HepG2 (cell line): ENCODE results near the gene PPFIA3. TPM values are rescaled to one million over a fixed set of nuclear protein-coding genes. Genes with fewer than 3 reads are reported as not detected.
"Not testable (repeated sequence)": the region's sequence is repeated elsewhere in the genome, so short reads cannot be mapped to it uniquely, and the experiment has no call there.

Source experiments
- ATAC-seq: fragments of 200-7000 bp; cut with Tn5 transposase; 3 replicates; pipeline ENCODE4 v1.9.1; 2020; ENCODE audit warnings: mild to moderate bottlenecking, moderate library complexity
- BruUV-seq: library from RNA; stranded (reverse); fragments of 400-500 nt; replicated peaks from 2 replicates; lab custom pipeline; 2021; lab: Mats Ljungman, UMichigan
- CTCF ChIA-PET: fragments of 300-600 bp; formaldehyde crosslinking; extraction: SDS; loops from one replicate; lab custom pipeline; 2021; ENCODE audit warnings: low total read pairs, inconsistent platforms, low intra/inter-chr PET ratio; lab: Yijun Ruan, JAX
- POLR2A ChIA-PET: fragments of 350-600 bp; sonication (Branson Sonifier 250); formaldehyde crosslinking; loops from one replicate; lab custom pipeline; 2020; ENCODE audit warnings: antibody characterized with exemption, inconsistent platforms; lab: Yijun Ruan, JAX
- DNase-seq: peaks from one replicate; pipeline ENCODE4 v3.0.0-alpha.2; 2015; ENCODE audit warnings: low spot score
- FAIRE-seq: peaks from 3 replicates; lab custom pipeline; 2011; peaks lifted over from hg19 to GRCh38; lab: Jason Lieb, UNC
- H2AFZ ChIP-seq: one replicate; pipeline ENCODE4 v1.6.1; 2011; ENCODE audit warnings: low read length, inconsistent platforms
- H3K27ac ChIP-seq: fragments of 300-600 bp; 3 replicates; pipeline ENCODE4 v1.8.0; 2011; ENCODE audit warnings: mixed run types, mild to moderate bottlenecking, mixed read lengths, low read length, inconsistent platforms; ENCODE audit not compliant: insufficient read depth; ENCODE audit errors: extremely low read length
- H3K27me3 ChIP-seq, 2 experiments: fragments of 200-600 bp in 1 of 2; 2 replicates in 1 of 2; 3 replicates in 1 of 2; pipeline versions ENCODE4 v1.6.0 to v1.8.0; 2011; ENCODE audit warnings: low read length in 2 of 2, mild to moderate bottlenecking in 2 of 2, moderate library complexity in 2 of 2, inconsistent platforms in 1 of 2; ENCODE audit not compliant: insufficient read depth in 2 of 2, control insufficient read depth in 1 of 2
- H3K36me3 ChIP-seq, 2 experiments: fragments of 200-600 bp in 1 of 2; replicated peaks in 1 of 2; 2 replicates in 1 of 2; 3 replicates in 1 of 2; pipeline versions ENCODE4 v1.5.1 to v1.8.0; 2011; ENCODE audit warnings: low read length in 2 of 2, inconsistent platforms in 1 of 2; ENCODE audit not compliant: insufficient read depth in 2 of 2, control insufficient read depth in 1 of 2
- H3K4me1 ChIP-seq: 2 replicates; pipeline ENCODE4 v1.5.1; 2012; ENCODE audit warnings: low read length, inconsistent platforms; ENCODE audit not compliant: insufficient read depth
- H3K4me2 ChIP-seq: 2 replicates; pipeline ENCODE4 v1.6.0; 2011; ENCODE audit warnings: low read depth, low read length, inconsistent platforms
- H3K4me3 ChIP-seq, 3 experiments: fragments of 200-600 bp in 1 of 3; sonication (generic), shearing (Covaris generic) in 1 of 3; replicated peaks in 1 of 3; 2 replicates each; pipeline ENCODE4 v1.5.1; 2011 to 2016; ENCODE audit warnings: low read length in 3 of 3, inconsistent platforms in 2 of 3, low read depth in 2 of 3, mild to moderate bottlenecking in 2 of 3, control low read depth in 1 of 3, mixed read lengths in 1 of 3; ENCODE audit not compliant: insufficient read depth in 1 of 3
- H3K79me2 ChIP-seq: one replicate; pipeline ENCODE4 v1.6.1; 2011; ENCODE audit warnings: low read length, inconsistent platforms; ENCODE audit not compliant: insufficient read depth
- H3K9ac ChIP-seq: 2 replicates; pipeline ENCODE4 v1.6.0; 2011; ENCODE audit warnings: mild to moderate bottlenecking, low read depth, low read length, inconsistent platforms; ENCODE audit not compliant: insufficient read depth
- H3K9me3 ChIP-seq: 2 replicates; pipeline ENCODE4 v1.5.1; 2012; ENCODE audit warnings: mild to moderate bottlenecking, low read length
- H4K20me1 ChIP-seq: 2 replicates; pipeline ENCODE4 v1.6.0; 2011; ENCODE audit warnings: inconsistent platforms, mild to moderate bottlenecking, low read length, moderate library complexity; ENCODE audit not compliant: insufficient read depth
- ATF7 ChIP-seq, 2 experiments: fragments of 450-650 bp in 1 of 2; sonication (generic) in 1 of 2; formaldehyde crosslinking in 1 of 2; IDR thresholded peaks; 2 replicates each; pipeline versions ENCODE4 v1.4.0 to v1.6.1; 2016 to 2020; ENCODE audit warnings: antibody characterized with exemption in 1 of 2, mild to moderate bottlenecking in 1 of 2, missing genetic modification reagents in 1 of 2
- CBX2 ChIP-seq, 2 experiments: fragments of 200-600 bp in 1 of 2; sonication (generic); formaldehyde crosslinking in 1 of 2; IDR thresholded peaks; 2 replicates each; pipeline versions ENCODE4 v1.7.0 to v1.8.1; 2018 to 2022; ENCODE audit warnings: low read depth in 2 of 2, low read length in 1 of 2, mild to moderate bottlenecking in 1 of 2, missing genetic modification reagents in 1 of 2
- CEBPB ChIP-seq: IDR thresholded peaks from 2 replicates; pipeline ENCODE4 v1.6.1; 2011; ENCODE audit warnings: low read depth, low read length, improper control_type of control experiment, borderline replicate concordance
- CEBPG ChIP-seq: IDR thresholded peaks from 2 replicates; pipeline ENCODE4 v1.6.1; 2016
- FOXO1 ChIP-seq: sonication (generic); formaldehyde crosslinking; IDR thresholded peaks from 2 replicates; pipeline ENCODE4 v1.4.0; 2020; ENCODE audit warnings: missing genetic modification reagents
- KDM2A ChIP-seq: sonication (generic); formaldehyde crosslinking; IDR thresholded peaks from 2 replicates; pipeline ENCODE4 v1.4.0; 2020; ENCODE audit warnings: low read depth, missing genetic modification reagents, borderline replicate concordance
- PLRG1 ChIP-seq: fragments of 450-650 bp; conservative IDR thresholded peaks from 2 replicates; pipeline ENCODE4 v1.6.1; 2016
- TAF15 ChIP-seq: fragments of 200-400 bp; formaldehyde crosslinking; IDR thresholded peaks from one replicate; pipeline ENCODE4 v1.6.1; 2018; ENCODE audit warnings: mild to moderate bottlenecking, low read depth, low read length; ENCODE audit not compliant: poor library complexity, severe bottlenecking
- ZNF121 ChIP-seq: sonication (generic); formaldehyde crosslinking; IDR thresholded peaks from 2 replicates; pipeline ENCODE4 v1.5.0; 2020; ENCODE audit warnings: mild to moderate bottlenecking, missing genetic modification reagents
- ZNF138 ChIP-seq: sonication (generic); formaldehyde crosslinking; IDR thresholded peaks from 2 replicates; pipeline ENCODE4 v1.5.0; 2020; ENCODE audit warnings: mild to moderate bottlenecking, low read depth, missing genetic modification reagents
- ZNF556 ChIP-seq: sonication (generic); formaldehyde crosslinking; IDR thresholded peaks from 2 replicates; pipeline ENCODE4 v1.4.0; 2020; ENCODE audit warnings: mild to moderate bottlenecking, missing genetic modification reagents, borderline replicate concordance
- WGBS: methylation state at CpG from one replicate; pipeline ENCODE4 v1.1.6; 2017; ENCODE audit warnings: low lambda C conversion rate; 5-methylcytosine and 5-hydroxymethylcytosine counted together
- in situ Hi-C: cut with HindIII; loops from 2 replicates; pipeline ENCODE4 v1.10.0; 2017; ENCODE audit warnings: low pct_unique_long_range_greater_than_20kb; ENCODE audit not compliant: extremely low pct_ligation_motif_present
- intact Hi-C: fragments of 100-400 bp; cut with micrococcal nuclease; formaldehyde crosslinking; loops from one replicate; pipeline ENCODE4 v1.10.0; 2022; ENCODE audit not compliant: unreplicated experiment
- polyA plus RNA-seq, 8 experiments: library from polyadenylated mRNA; depleted of rRNA in 3 of 8; stranded (reverse) in 7 of 8; unstranded in 1 of 8; fragments of >200 nt; fragmentation: Illumina TruSeq in 4 of 8; extraction: Trizol in 4 of 8; gene quantifications; 2 replicates each; pipeline versions ENCODE4 v1.2.1 to v1.2.3, GENCODE V29; 2011 to 2016; ENCODE audit warnings: low read depth in 4 of 8, missing spikeins in 1 of 8, mixed read lengths in 1 of 8; ENCODE audit not compliant: insufficient read depth in 1 of 8
- total RNA-seq, 5 experiments: library from RNA; depleted of rRNA; stranded (reverse); fragments of >200 nt; fragmentation: Illumina TruSeq; extraction: Trizol; gene quantifications; 2 replicates each; pipeline ENCODE4 v1.2.3, GENCODE V29; 2016; ENCODE audit warnings: low read depth in 1 of 5
- TF ChIP-seq, protein P1 (sequence below): sonication (generic); formaldehyde crosslinking; IDR thresholded peaks from 2 replicates; pipeline ENCODE4 v1.8.0; 2022; ENCODE audit warnings: mild to moderate bottlenecking, missing genetic modification reagents; ENCODE audit not compliant: insufficient replicate concordance
- TF ChIP-seq, protein P2 (sequence below): IDR thresholded peaks from 2 replicates; pipeline ENCODE4 v1.6.1; 2016; ENCODE audit warnings: missing compliant biosample characterization, missing genetic modification reagents, borderline replicate concordance

Gene PPFIA3
- total and polyA plus RNA-seq, 2 of the 13 experiments (the other 11 are each of a cell fraction or from before 2014, with no cell fraction given): 6.7 to 8.6 TPM

DNA sequence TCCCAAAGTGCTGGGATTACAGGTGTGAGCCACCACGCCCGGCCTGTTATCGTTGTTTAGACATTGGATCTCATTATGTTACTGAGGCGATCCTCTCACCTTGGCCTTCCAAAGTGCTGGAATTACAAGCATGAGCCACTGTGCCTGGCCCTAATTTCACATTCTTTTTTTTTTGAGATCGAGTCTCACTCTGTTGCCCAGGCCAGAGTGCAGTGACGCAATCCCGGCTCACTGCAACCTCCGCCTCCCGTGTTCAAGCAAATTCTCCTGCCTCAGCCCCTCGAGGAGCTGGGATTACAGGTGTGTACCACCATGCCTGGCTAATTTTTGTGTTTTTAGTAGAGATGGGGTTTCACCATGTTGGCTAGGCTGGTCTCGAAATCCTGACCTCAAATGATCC is 3.9 kb downstream of the PPFIA3 start:
- H3K27ac ChIP-seq; H3K79me2 ChIP-seq; H3K9ac ChIP-seq; H4K20me1 ChIP-seq; DNase-seq; in situ Hi-C loops; H3K36me3 ChIP-seq; H3K27me3 ChIP-seq; POLR2A ChIA-PET; TF ChIP-seq ATF7 (CRISPR knock-in tag; IDR thresholded peaks at IDR 0.05): not testable (repeated sequence)
- 51% methylated on average over 11 of the region's 11 CpGs for WGBS
- TF ChIP-seq ATF7 (IDR thresholded peaks at IDR 0.05): peak; percentile 20; the same call in 1 of the 2 replicates
- TF ChIP-seq ZNF121 (CRISPR knock-in tag): peak; percentile 94
- TF ChIP-seq CEBPB: peak; percentile 85
- peak; percentile 80 for TF ChIP-seq CEBPG (CRISPR knock-in tag)
- TF ChIP-seq, all 625 proteins: peak for 4; not testable (repeated sequence) for 621
- ATAC-seq, H3K4me3 ChIP-seq, H3K4me2 ChIP-seq, H2AFZ ChIP-seq, H3K9me3 ChIP-seq, CTCF ChIA-PET, intact Hi-C loops, BruUV-seq, FAIRE-seq: not testable (repeated sequence)
- peaks cover 46% of the 10 kb centered on the region for H3K4me1 ChIP-seq

DNA sequence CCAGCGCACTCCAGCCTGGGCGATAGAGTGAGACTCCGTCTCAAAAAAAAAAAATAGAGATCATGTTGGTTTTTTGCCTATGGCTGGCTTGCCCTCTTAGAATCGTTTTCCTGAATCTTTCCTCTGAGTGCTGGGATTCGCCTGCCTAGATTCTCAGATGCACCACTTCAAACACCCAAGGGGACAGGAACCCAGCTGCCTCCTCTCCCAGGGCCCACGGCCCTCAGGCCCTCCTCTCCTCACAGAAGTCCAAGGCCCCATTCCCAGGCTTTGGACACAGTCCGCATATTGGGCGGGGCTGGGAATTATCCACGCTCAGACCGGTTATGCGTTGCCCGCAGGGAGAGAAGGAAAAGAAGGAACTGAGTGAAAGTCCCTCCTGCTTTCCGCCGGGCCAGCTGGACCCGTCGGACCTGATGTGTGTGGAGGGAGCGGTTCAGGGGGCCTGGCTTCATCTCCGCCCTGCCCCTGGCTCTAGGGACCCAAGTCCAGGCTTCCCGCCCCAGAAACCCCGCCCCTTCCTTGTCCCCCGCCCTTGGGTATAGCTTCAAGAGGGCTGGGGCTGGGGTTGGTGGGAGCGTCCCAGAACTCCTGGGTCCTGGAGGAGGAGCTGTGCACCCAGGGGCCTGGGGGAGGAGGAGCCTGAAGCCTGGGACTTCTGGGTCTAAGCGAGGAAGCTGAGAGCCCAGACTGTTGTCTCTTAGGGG is 5.8 kb downstream of the PPFIA3 start:
- Histone ChIP-seq H3K27me3 (peaks cover 0 to 7% of the 10 kb centered on the region in 2 experiments; a peak in 1 of 5 replicates), H4K20me1 (no peaks in the 10 kb centered on the region), H3K79me2 (no peaks in the 10 kb centered on the region), H3K9ac (peak overlapping the region; percentile 63), H3K4me2 (peak overlapping the region; percentile 98), H3K4me3 (peak overlapping the region; percentile 45 to 72 (median 65)), H3K4me1 (peaks cover 56% of the 10 kb centered on the region), H2AFZ (no peak overlapping the region), H3K9me3 (no peaks in the 10 kb centered on the region), H3K36me3 (no peaks in the 10 kb centered on the region; a peak in 1 of 5 replicates), H3K27ac (peak overlapping the region; percentile 67)
- ChIA-PET CTCF (no interaction called here), POLR2A (interaction anchor here (0.9 to 3.2 kb wide), 5 partner anchors 11 to 131 kb away, joined by 4 to 12 read pairs (median 5); partner anchors contain the start of genes LIN7B and RUVBL2)
- in situ Hi-C loops: no loop called here
- BruUV-seq: no TSS peak
- peak; percentile 76 for FAIRE-seq
- DNase-seq: peak; percentile 65
- 1% methylated on average over 18 of the region's 23 CpGs for WGBS
- intact Hi-C loops: loop anchor here (5.0 kb wide), 1 partner anchor 72 kb away; no protein-coding TSS in a partner anchor
- peak; percentile 67 for ATAC-seq
- TF ChIP-seq TAF15 (no peak), CBX2 (IDR thresholded peaks at IDR 0.05; ENCODE audit: low read depth, low read length) (no peak), CBX2 (CRISPR knock-in tag; IDR thresholded peaks at IDR 0.05; ENCODE audit: low read depth) (no peak), ZNF138 (CRISPR knock-in tag) (0 out of 2 replicates have a peak, but pooled peaks have one; percentile 51), FOXO1 (CRISPR knock-in tag) (peak; percentile 12; the same call in 1 of the 2 replicates), CEBPB (no peak), KDM2A (CRISPR knock-in tag) (0 out of 2 replicates have a peak, but pooled peaks have one; percentile 36), ZNF556 (CRISPR knock-in tag) (no peak), PLRG1 (no peak)
- TF ChIP-seq, protein P1, sequence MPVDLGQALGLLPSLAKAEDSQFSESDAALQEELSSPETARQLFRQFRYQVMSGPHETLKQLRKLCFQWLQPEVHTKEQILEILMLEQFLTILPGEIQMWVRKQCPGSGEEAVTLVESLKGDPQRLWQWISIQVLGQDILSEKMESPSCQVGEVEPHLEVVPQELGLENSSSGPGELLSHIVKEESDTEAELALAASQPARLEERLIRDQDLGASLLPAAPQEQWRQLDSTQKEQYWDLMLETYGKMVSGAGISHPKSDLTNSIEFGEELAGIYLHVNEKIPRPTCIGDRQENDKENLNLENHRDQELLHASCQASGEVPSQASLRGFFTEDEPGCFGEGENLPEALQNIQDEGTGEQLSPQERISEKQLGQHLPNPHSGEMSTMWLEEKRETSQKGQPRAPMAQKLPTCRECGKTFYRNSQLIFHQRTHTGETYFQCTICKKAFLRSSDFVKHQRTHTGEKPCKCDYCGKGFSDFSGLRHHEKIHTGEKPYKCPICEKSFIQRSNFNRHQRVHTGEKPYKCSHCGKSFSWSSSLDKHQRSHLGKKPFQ (CRISPR knock-in tag): no peak
- TF ChIP-seq, protein P2, sequence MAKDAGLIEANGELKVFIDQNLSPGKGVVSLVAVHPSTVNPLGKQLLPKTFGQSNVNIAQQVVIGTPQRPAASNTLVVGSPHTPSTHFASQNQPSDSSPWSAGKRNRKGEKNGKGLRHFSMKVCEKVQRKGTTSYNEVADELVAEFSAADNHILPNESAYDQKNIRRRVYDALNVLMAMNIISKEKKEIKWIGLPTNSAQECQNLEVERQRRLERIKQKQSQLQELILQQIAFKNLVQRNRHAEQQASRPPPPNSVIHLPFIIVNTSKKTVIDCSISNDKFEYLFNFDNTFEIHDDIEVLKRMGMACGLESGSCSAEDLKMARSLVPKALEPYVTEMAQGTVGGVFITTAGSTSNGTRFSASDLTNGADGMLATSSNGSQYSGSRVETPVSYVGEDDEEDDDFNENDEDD (CRISPR knock-in tag): peak; percentile 75; the same call in 1 of the 2 replicates
